Activated B cell treated with CpG ODN at 0.5 μM for 24 hours (primary cell): Measurements from ENCODE around the gene ACTN1. TPM values are rescaled to one million over a fixed set of nuclear protein-coding genes. Genes with fewer than 3 reads are reported as not detected.

Experiments
- ATAC-seq: fragments of 200-7000 bp; cut with Tn5 transposase; one replicate; pipeline ENCODE4 v1.10.0; 2021; ENCODE audit warnings: low read depth, mild to moderate bottlenecking, moderate library complexity
- CTCF ChIA-PET: fragments of 350-600 bp; sonication (Branson Sonifier 250); formaldehyde crosslinking; loops from one replicate; lab custom pipeline; 2021; ENCODE audit warnings: antibody characterized with exemption; lab: Charles Lee
- POLR2A ChIA-PET: fragments of 350-600 bp; sonication (Branson Sonifier 250); formaldehyde crosslinking; loops from one replicate; lab custom pipeline; 2021; ENCODE audit warnings: antibody characterized with exemption; lab: Charles Lee
- DNase-seq: peaks from one replicate; pipeline ENCODE4 v3.0.0; 2022
- H3K27ac Mint-ChIP-seq: one replicate; pipeline ENCODE4 v1.8.0; 2020; ENCODE audit warnings: mixed read lengths
- H3K27me3 Mint-ChIP-seq: one replicate; pipeline ENCODE4 v1.8.0; 2021; ENCODE audit warnings: mixed read lengths
- H3K36me3 Mint-ChIP-seq: one replicate; pipeline ENCODE4 v1.8.0; 2021; ENCODE audit warnings: low read depth, mixed read lengths
- H3K4me1 Mint-ChIP-seq: one replicate; pipeline ENCODE4 v1.8.0; 2021; ENCODE audit warnings: mixed read lengths
- H3K4me3 Mint-ChIP-seq: one replicate; pipeline ENCODE4 v1.8.0; 2020; ENCODE audit warnings: mild to moderate bottlenecking, mixed read lengths
- H3K9me3 Mint-ChIP-seq: one replicate; pipeline ENCODE4 v1.8.0; 2020; ENCODE audit warnings: mixed read lengths
- CTCF ChIP-seq: fragments of 200-600 bp; IDR thresholded peaks from one replicate; pipeline ENCODE4 v1.8.0; 2022; ENCODE audit warnings: antibody characterized with exemption, mild to moderate bottlenecking
- intact Hi-C: fragments of 100-400 bp; cut with micrococcal nuclease; formaldehyde crosslinking; loops from one replicate; pipeline ENCODE4 v1.15.1; 2024
- total RNA-seq: library from RNA; stranded (reverse); gene quantifications from 2 replicates; pipeline ENCODE4 v1.2.3, GENCODE V29; 2022

The ACTN1 gene
- total RNA-seq, 1 donor from 2014 or later: 0.22 TPM

GRCh38 chr14:68879841-68880575, 99.1 kb downstream of the ACTN1 start:
- CTCF ChIA-PET: interaction anchor here (1.0 kb wide), 1 partner anchor 34 kb away, joined by 4 read pairs; no protein-coding TSS in a partner anchor
- DNase-seq (no peak), ATAC-seq (no peak)
- TF ChIP-seq CTCF: no peak
- Mint-ChIP-seq H3K4me1 (no peaks in the 10 kb centered on the region), H3K27ac (no peak overlapping the region), H3K9me3 (no peaks in the 10 kb centered on the region), H3K27me3 (no peaks in the 10 kb centered on the region), H3K4me3 (no peak overlapping the region), H3K36me3 (no peaks in the 10 kb centered on the region)
- POLR2A ChIA-PET: no interaction called here
- intact Hi-C loops: no loop called here

- TF ChIP-seq CTCF: no peak
- Mint-ChIP-seq H3K4me3 (no peak overlapping the region), H3K4me1 (no peaks in the 10 kb centered on the region), H3K27me3 (no peaks in the 10 kb centered on the region), H3K9me3 (no peaks in the 10 kb centered on the region), H3K27ac (no peak overlapping the region), H3K36me3 (no peaks in the 10 kb centered on the region)
- ATAC-seq (no peak), DNase-seq (no peak)
- intact Hi-C loops: no loop called here
- CTCF ChIA-PET: no interaction called here
- POLR2A ChIA-PET: no interaction called here
Observed at GRCh38 chr14:68879321-68879781, 99.8 kb downstream of the ACTN1 start.

- no peak for ATAC-seq
- no peak for TF ChIP-seq CTCF
- Mint-ChIP-seq H3K36me3 (no peaks in the 10 kb centered on the region), H3K27ac (no peak overlapping the region), H3K27me3 (no peaks in the 10 kb centered on the region), H3K4me1 (no peaks in the 10 kb centered on the region), H3K4me3 (no peak overlapping the region), H3K9me3 (no peaks in the 10 kb centered on the region)
- DNase-seq: no peak
- intact Hi-C loops: no loop called here
- ChIA-PET CTCF (no interaction called here), POLR2A (no interaction called here)
Observed at GRCh38 chr14:68878908-68879307, 100.2 kb downstream of the ACTN1 start.

GRCh38 chr14:68877993-68878575, 101.0 kb downstream of the ACTN1 start:
- Mint-ChIP-seq H3K4me1 (no peaks in the 10 kb centered on the region), H3K9me3 (no peaks in the 10 kb centered on the region), H3K27ac (no peak overlapping the region), H3K36me3 (no peaks in the 10 kb centered on the region), H3K4me3 (no peak overlapping the region), H3K27me3 (no peaks in the 10 kb centered on the region)
- DNase-seq (no peak), ATAC-seq (no peak)
- TF ChIP-seq CTCF: no peak
- ChIA-PET CTCF (no interaction called here), POLR2A (no interaction called here)
- intact Hi-C loops: no loop called here

- ATAC-seq: no peak
- Mint-ChIP-seq H3K4me3 (no peak overlapping the region), H3K36me3 (no peaks in the 10 kb centered on the region), H3K27ac (no peak overlapping the region), H3K9me3 (no peaks in the 10 kb centered on the region), H3K4me1 (no peaks in the 10 kb centered on the region), H3K27me3 (no peaks in the 10 kb centered on the region)
- DNase-seq: no peak
- no peak for TF ChIP-seq CTCF
- POLR2A ChIA-PET: no interaction called here
- CTCF ChIA-PET: no interaction called here
- intact Hi-C loops: no loop called here
Observed at GRCh38 chr14:68876976-68877375, 102.1 kb downstream of the ACTN1 start.
